Measurements from ENCODE around the gene CDC25C. TPM values are rescaled to one million over a fixed set of nuclear protein-coding genes. Genes with fewer than 3 reads are reported as not detected.

Gene CDC25C
- total RNA-seq, 1 experiment from 2014 or later = 18.8 TPM

DNA sequence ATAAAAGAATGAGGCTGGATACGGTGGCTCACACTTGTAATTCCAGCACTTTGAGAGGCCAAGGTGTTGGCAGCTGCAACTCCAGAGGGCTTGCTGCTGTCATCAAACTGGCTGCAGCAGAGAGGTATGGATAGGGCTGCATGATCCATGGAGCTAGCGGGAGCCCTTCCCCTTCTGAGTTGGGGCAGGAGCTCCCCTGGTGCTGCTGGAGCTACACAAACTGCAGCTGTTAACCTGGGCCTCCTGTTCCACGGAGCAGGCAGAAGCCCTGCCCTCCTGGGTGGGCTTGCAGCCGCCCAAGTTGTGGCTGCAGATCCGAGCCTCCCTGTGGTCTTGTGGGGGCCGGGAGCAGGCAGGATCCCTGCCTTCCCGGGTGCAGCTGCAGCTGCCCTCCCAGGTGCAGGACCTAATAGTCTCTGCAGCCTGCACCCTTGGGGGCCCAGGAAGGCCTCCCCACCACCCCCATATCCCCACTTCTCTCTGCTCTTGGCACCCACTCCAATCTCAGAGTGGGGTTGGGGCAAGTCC is 15.8 kb downstream of the CDC25C start (continued):
- TF ChIP-seq, protein P1, sequence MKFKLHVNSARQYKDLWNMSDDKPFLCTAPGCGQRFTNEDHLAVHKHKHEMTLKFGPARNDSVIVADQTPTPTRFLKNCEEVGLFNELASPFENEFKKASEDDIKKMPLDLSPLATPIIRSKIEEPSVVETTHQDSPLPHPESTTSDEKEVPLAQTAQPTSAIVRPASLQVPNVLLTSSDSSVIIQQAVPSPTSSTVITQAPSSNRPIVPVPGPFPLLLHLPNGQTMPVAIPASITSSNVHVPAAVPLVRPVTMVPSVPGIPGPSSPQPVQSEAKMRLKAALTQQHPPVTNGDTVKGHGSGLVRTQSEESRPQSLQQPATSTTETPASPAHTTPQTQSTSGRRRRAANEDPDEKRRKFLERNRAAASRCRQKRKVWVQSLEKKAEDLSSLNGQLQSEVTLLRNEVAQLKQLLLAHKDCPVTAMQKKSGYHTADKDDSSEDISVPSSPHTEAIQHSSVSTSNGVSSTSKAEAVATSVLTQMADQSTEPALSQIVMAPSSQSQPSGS (CRISPR knock-in tag; IDR thresholded peaks at IDR 0.05; ENCODE audit: borderline replicate concordance, low read depth) = no peak
- TF ChIP-seq, protein P2, sequence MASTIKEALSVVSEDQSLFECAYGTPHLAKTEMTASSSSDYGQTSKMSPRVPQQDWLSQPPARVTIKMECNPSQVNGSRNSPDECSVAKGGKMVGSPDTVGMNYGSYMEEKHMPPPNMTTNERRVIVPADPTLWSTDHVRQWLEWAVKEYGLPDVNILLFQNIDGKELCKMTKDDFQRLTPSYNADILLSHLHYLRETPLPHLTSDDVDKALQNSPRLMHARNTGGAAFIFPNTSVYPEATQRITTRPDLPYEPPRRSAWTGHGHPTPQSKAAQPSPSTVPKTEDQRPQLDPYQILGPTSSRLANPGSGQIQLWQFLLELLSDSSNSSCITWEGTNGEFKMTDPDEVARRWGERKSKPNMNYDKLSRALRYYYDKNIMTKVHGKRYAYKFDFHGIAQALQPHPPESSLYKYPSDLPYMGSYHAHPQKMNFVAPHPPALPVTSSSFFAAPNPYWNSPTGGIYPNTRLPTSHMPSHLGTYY (CRISPR knock-in tag; IDR thresholded peaks at IDR 0.05) = no peak
- TF ChIP-seq, protein P3, sequence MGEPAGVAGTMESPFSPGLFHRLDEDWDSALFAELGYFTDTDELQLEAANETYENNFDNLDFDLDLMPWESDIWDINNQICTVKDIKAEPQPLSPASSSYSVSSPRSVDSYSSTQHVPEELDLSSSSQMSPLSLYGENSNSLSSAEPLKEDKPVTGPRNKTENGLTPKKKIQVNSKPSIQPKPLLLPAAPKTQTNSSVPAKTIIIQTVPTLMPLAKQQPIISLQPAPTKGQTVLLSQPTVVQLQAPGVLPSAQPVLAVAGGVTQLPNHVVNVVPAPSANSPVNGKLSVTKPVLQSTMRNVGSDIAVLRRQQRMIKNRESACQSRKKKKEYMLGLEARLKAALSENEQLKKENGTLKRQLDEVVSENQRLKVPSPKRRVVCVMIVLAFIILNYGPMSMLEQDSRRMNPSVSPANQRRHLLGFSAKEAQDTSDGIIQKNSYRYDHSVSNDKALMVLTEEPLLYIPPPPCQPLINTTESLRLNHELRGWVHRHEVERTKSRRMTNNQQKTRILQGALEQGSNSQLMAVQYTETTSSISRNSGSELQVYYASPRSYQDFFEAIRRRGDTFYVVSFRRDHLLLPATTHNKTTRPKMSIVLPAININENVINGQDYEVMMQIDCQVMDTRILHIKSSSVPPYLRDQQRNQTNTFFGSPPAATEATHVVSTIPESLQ (CRISPR knock-in tag; IDR thresholded peaks at IDR 0.05) = no peak
- no peak for TF ChIP-seq SP1 (CRISPR knock-in tag; conservative IDR thresholded peaks at IDR 0.05)

DNA sequence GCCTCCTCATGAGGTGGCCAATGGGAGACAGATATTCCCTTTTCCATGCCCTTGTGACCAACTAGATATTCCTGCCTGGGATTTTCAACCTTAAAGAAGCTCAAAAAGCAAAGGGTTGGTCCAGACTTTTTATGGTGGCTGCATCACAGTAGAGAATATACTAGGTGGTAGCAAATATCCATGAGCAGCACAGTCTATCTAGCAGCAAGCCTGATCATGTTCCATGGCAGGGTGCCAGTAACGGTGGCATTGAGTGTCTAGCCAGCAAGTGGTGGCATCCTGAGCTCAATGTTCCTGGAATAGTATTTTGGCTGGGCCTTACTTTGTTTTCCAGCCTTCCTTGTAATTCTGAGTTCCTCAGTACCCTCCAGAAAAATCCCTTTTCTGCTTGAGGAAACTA is 25.8 kb downstream of the CDC25C start:
- ATAC-seq (no peak), DNase-seq (ENCODE audit: low spot score) (no peak)
- Mint-ChIP-seq H3K4me3 (no peak overlapping the region), H3K4me1 (no peaks in the 10 kb centered on the region), H3K27ac (no peak overlapping the region), H3K36me3 (0 out of 2 replicates have a peak, but pooled peaks cover 2% of the 10 kb centered on the region), H3K9me3 (no peaks in the 10 kb centered on the region), H3K27me3 (ENCODE audit: low read depth) (no peaks in the 10 kb centered on the region)
- TF ChIP-seq SP1 (CRISPR knock-in tag; conservative IDR thresholded peaks at IDR 0.05) (no peak), TEAD4 (CRISPR knock-in tag; IDR thresholded peaks at IDR 0.05) (no peak), ZNF416 (CRISPR knock-in tag; IDR thresholded peaks at IDR 0.05) (no peak), ESRRA (CRISPR knock-in tag; IDR thresholded peaks at IDR 0.05; ENCODE audit: borderline replicate concordance) (no peak), SMAD3 (CRISPR knock-in tag; IDR thresholded peaks at IDR 0.05; ENCODE audit: borderline replicate concordance) (no peak), ZNF121 (CRISPR knock-in tag; IDR thresholded peaks at IDR 0.05) (no peak), ZNF396 (CRISPR knock-in tag; IDR thresholded peaks at IDR 0.05; ENCODE audit: borderline replicate concordance) (no peak), ZNF317 (CRISPR knock-in tag; IDR thresholded peaks at IDR 0.05; ENCODE audit: borderline replicate concordance, low read depth) (no peak), FOXK1 (CRISPR knock-in tag; IDR thresholded peaks at IDR 0.05) (no peak), TEAD1 (CRISPR knock-in tag; IDR thresholded peaks at IDR 0.05) (no peak)
- TF ChIP-seq, protein P4, sequence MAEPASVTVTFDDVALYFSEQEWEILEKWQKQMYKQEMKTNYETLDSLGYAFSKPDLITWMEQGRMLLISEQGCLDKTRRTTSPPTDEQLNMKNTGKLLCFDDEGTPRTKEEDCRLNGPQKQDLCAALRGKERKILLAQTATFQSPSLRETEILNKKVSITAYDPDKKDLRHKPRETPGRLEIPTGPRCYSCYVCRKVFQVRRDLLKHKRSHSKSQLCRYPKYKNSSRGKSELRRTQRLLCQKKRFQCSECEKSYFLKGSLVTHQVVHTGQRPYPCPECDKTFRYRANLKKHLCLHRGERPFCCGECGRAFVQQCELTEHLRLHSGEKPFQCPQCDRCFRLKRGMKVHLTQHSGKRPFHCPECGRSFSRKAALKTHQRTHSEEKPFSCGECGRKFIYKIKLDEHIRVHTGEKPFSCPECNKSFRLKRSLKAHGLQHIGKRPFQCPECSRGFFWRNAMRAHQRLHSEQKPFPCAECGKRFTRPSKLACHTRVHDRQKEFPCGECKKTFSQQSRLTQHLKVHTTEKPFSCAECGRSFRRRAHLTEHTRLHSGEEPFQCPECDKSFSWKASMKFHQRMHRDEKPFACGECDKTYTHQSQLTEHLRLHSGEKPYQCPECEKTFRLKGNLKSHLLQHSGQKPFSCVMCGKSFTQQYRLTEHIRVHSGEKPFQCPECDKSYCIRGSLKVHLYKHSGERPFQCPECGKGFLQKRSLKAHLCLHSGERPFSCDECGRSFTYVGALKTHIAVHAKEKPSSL (CRISPR knock-in tag; conservative IDR thresholded peaks at IDR 0.05) = no peak
- TF ChIP-seq, protein P5, sequence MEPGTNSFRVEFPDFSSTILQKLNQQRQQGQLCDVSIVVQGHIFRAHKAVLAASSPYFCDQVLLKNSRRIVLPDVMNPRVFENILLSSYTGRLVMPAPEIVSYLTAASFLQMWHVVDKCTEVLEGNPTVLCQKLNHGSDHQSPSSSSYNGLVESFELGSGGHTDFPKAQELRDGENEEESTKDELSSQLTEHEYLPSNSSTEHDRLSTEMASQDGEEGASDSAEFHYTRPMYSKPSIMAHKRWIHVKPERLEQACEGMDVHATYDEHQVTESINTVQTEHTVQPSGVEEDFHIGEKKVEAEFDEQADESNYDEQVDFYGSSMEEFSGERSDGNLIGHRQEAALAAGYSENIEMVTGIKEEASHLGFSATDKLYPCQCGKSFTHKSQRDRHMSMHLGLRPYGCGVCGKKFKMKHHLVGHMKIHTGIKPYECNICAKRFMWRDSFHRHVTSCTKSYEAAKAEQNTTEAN (CRISPR knock-in tag; IDR thresholded peaks at IDR 0.05) = no peak
- CTCF ChIA-PET = no interaction called here
- POLR2A ChIA-PET = no interaction called here

DNA sequence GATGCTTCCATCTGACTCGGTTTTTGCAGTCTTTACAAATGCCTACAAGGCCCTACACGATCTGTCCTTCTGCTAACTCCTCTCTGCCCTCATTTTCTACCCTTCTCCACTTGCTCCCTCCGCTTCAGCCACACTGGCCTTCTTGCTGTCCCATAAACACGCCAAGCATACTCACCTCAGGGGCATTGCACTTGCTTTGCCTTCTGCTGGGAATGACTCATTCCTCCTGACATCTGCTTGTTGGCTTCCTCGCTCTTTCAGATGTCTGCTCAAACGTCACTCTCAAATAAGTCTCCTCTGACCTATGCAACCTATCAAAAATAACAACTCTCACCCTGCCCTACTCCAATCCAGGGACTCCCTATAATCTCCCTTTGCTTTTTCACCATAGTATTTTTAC is 28.2 kb downstream of the CDC25C start:
- Mint-ChIP-seq H3K36me3 (peaks cover 11% of the 10 kb centered on the region), H3K27me3 (ENCODE audit: low read depth) (no peaks in the 10 kb centered on the region), H3K9me3 (no peaks in the 10 kb centered on the region), H3K4me3 (no peak overlapping the region), H3K27ac (peak overlapping the region; percentile 30; the same call in 1 of the 2 replicates), H3K4me1 (no peaks in the 10 kb centered on the region)
- ChIA-PET POLR2A (no interaction called here), CTCF (interaction anchor here (0.8 to 1.0 kb wide), 2 partner anchors 49 to 170 kb away, joined by 3 to 4 read pairs; no protein-coding TSS in a partner anchor)
- no peak for DNase-seq (ENCODE audit: low spot score)
- ATAC-seq = no peak
- no peak for TF ChIP-seq FOXJ3 (CRISPR knock-in tag; IDR thresholded peaks at IDR 0.05; ENCODE audit: borderline replicate concordance)
- TF ChIP-seq, protein P6, sequence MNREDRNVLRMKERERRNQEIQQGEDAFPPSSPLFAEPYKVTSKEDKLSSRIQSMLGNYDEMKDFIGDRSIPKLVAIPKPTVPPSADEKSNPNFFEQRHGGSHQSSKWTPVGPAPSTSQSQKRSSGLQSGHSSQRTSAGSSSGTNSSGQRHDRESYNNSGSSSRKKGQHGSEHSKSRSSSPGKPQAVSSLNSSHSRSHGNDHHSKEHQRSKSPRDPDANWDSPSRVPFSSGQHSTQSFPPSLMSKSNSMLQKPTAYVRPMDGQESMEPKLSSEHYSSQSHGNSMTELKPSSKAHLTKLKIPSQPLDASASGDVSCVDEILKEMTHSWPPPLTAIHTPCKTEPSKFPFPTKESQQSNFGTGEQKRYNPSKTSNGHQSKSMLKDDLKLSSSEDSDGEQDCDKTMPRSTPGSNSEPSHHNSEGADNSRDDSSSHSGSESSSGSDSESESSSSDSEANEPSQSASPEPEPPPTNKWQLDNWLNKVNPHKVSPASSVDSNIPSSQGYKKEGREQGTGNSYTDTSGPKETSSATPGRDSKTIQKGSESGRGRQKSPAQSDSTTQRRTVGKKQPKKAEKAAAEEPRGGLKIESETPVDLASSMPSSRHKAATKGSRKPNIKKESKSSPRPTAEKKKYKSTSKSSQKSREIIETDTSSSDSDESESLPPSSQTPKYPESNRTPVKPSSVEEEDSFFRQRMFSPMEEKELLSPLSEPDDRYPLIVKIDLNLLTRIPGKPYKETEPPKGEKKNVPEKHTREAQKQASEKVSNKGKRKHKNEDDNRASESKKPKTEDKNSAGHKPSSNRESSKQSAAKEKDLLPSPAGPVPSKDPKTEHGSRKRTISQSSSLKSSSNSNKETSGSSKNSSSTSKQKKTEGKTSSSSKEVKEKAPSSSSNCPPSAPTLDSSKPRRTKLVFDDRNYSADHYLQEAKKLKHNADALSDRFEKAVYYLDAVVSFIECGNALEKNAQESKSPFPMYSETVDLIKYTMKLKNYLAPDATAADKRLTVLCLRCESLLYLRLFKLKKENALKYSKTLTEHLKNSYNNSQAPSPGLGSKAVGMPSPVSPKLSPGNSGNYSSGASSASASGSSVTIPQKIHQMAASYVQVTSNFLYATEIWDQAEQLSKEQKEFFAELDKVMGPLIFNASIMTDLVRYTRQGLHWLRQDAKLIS (CRISPR knock-in tag; IDR thresholded peaks at IDR 0.05; ENCODE audit: borderline replicate concordance) = no peak
- no peak for TF ChIP-seq FOXP1 (CRISPR knock-in tag; IDR thresholded peaks at IDR 0.05; ENCODE audit: borderline replicate concordance)
- TF ChIP-seq ZNF219 (CRISPR knock-in tag; IDR thresholded peaks at IDR 0.05; ENCODE audit: borderline replicate concordance) = no peak
- no peak for TF ChIP-seq NR2C2 (CRISPR knock-in tag; IDR thresholded peaks at IDR 0.05)
- TF ChIP-seq FOXK1 (CRISPR knock-in tag; IDR thresholded peaks at IDR 0.05) = no peak
- TF ChIP-seq, protein P7, sequence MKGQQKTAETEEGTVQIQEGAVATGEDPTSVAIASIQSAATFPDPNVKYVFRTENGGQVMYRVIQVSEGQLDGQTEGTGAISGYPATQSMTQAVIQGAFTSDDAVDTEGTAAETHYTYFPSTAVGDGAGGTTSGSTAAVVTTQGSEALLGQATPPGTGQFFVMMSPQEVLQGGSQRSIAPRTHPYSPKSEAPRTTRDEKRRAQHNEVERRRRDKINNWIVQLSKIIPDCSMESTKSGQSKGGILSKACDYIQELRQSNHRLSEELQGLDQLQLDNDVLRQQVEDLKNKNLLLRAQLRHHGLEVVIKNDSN (CRISPR knock-in tag; IDR thresholded peaks at IDR 0.05) = no peak

All from WTC11 (cell line).